WTC11 (cell line): ENCODE measurements around the gene HELQ. TPM values are rescaled to one million over a fixed set of nuclear protein-coding genes. Genes with fewer than 3 reads are reported as not detected.

Experiments
- CREB1 ChIP-seq: sonication (generic); formaldehyde crosslinking; IDR thresholded peaks from 2 replicates; pipeline ENCODE4 v1.8.0; 2023; ENCODE audit warnings: mild to moderate bottlenecking, missing genetic modification reagents
- FOXK1 ChIP-seq: sonication (generic); formaldehyde crosslinking; IDR thresholded peaks from 2 replicates; pipeline ENCODE4 v1.8.0; 2022; ENCODE audit warnings: mild to moderate bottlenecking, moderate library complexity, missing genetic modification reagents
- GRHL2 ChIP-seq: fragments of 250-450 bp; sonication (Bioruptor Pico); IDR thresholded peaks from 2 replicates; pipeline ENCODE4 v1.8.0; 2022; ENCODE audit warnings: mild to moderate bottlenecking, moderate library complexity; ENCODE audit not compliant: insufficient replicate concordance, severe bottlenecking
- MYBL2 ChIP-seq: sonication (generic); formaldehyde crosslinking; IDR thresholded peaks from 2 replicates; pipeline ENCODE4 v1.8.1; 2023; ENCODE audit warnings: mild to moderate bottlenecking, moderate library complexity, missing genetic modification reagents
- RORB ChIP-seq: fragments of 250-450 bp; sonication (Bioruptor Pico); IDR thresholded peaks from 2 replicates; pipeline ENCODE4 v1.9.0; 2021; ENCODE audit warnings: mild to moderate bottlenecking
- SOX15 ChIP-seq: fragments of 250-450 bp; sonication (Bioruptor Pico); IDR thresholded peaks from 2 replicates; pipeline ENCODE4 v1.9.0; 2021; ENCODE audit warnings: mild to moderate bottlenecking
- TEAD1 ChIP-seq: sonication (generic); formaldehyde crosslinking; IDR thresholded peaks from 2 replicates; pipeline ENCODE4 v1.8.0; 2022; ENCODE audit warnings: mild to moderate bottlenecking, missing genetic modification reagents
- ZNF263 ChIP-seq: sonication (generic); formaldehyde crosslinking; IDR thresholded peaks from 2 replicates; pipeline ENCODE4 v1.8.1; 2022; ENCODE audit warnings: low read depth, mild to moderate bottlenecking, moderate library complexity, missing genetic modification reagents
- total RNA-seq: library from RNA; stranded (reverse); gene quantifications from 3 replicates; pipeline ENCODE4 v1.2.3, GENCODE V29; 2021
- TF ChIP-seq, protein P1 (sequence below): sonication (generic); formaldehyde crosslinking; IDR thresholded peaks from 2 replicates; pipeline ENCODE4 v1.8.0; 2022; ENCODE audit warnings: mild to moderate bottlenecking, missing genetic modification reagents
- TF ChIP-seq, protein P2 (sequence below): fragments of 250-450 bp; sonication (Bioruptor Pico); IDR thresholded peaks from 2 replicates; pipeline ENCODE4 v1.9.0; 2021; ENCODE audit warnings: mild to moderate bottlenecking, borderline replicate concordance
- TF ChIP-seq, protein P3 (sequence below): sonication (generic); formaldehyde crosslinking; IDR thresholded peaks from 2 replicates; pipeline ENCODE4 v1.8.0; 2022; ENCODE audit warnings: mild to moderate bottlenecking, missing genetic modification reagents
- TF ChIP-seq, protein P4 (sequence below): sonication (generic); formaldehyde crosslinking; IDR thresholded peaks from 2 replicates; pipeline ENCODE4 v1.8.0; 2023; ENCODE audit warnings: mild to moderate bottlenecking, missing genetic modification reagents
- TF ChIP-seq, protein P5 (sequence below): fragments of 250-450 bp; sonication (Bioruptor Pico); IDR thresholded peaks from 2 replicates; pipeline ENCODE4 v1.9.0; 2021; ENCODE audit warnings: moderate library complexity, mild to moderate bottlenecking, inconsistent platforms, borderline replicate concordance
- TF ChIP-seq, protein P6 (sequence below): sonication (generic); formaldehyde crosslinking; IDR thresholded peaks from 2 replicates; pipeline ENCODE4 v1.8.1; 2023; ENCODE audit warnings: mild to moderate bottlenecking, missing genetic modification reagents, moderate library complexity
- TF ChIP-seq, protein P7 (sequence below): sonication (generic); formaldehyde crosslinking; IDR thresholded peaks from 2 replicates; pipeline ENCODE4 v1.8.0; 2023; ENCODE audit warnings: missing genetic modification reagents
- TF ChIP-seq, protein P8 (sequence below): fragments of 250-450 bp; sonication (Bioruptor Pico); conservative IDR thresholded peaks from 2 replicates; pipeline ENCODE4 v1.9.0; 2021; ENCODE audit warnings: mild to moderate bottlenecking
- TF ChIP-seq, protein P9 (sequence below): sonication (generic); formaldehyde crosslinking; IDR thresholded peaks from 2 replicates; pipeline ENCODE4 v1.8.0; 2023; ENCODE audit warnings: missing genetic modification reagents, mild to moderate bottlenecking, borderline replicate concordance

HELQ gene
- total RNA-seq, 1 experiment from 2014 or later = 10.1 TPM

DNA sequence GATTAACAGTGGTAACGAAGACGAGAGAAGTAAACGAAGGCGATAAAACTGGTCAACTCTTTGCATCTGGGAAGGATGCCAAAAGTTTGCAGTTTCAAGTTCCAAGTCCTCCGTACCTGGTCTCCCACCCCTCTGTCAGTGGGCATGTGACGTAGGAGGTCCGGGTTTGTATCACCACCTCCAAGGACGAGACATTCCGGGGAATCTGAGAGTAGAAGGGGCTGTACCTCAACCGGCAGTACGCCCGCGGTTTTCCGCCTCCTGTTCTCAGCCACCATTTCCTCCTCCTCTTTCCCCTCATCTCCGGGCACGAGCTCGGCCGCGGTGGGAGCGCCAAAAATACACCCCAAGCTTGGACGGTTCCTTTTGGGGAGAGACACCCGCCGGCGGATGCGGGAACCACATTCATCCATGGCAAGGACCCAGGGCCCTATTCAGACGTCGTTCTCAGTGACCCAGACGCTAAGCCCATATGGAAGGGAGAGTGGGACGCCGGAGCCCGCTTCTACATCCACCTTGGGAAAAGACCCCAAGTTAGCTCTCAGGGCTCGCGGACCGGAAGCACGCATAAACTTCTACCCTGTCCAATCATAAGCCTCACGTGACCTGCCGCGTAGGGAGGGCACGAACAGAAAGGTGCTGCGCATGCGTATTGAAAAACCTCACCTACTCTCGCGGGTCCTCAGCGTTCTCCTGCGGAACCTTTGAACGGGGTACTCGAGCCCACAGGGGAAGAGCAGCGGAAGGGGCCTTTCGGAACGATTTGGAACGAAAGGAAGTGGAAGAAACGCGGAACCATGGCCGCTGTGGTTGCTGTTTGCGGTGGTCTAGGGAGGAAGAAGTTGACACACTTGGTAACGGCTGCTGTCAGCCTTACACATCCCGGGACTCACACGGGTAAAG, at the start of gene HELQ, which contains the start of gene MRPS18C (continued):
- TF ChIP-seq, protein P1, sequence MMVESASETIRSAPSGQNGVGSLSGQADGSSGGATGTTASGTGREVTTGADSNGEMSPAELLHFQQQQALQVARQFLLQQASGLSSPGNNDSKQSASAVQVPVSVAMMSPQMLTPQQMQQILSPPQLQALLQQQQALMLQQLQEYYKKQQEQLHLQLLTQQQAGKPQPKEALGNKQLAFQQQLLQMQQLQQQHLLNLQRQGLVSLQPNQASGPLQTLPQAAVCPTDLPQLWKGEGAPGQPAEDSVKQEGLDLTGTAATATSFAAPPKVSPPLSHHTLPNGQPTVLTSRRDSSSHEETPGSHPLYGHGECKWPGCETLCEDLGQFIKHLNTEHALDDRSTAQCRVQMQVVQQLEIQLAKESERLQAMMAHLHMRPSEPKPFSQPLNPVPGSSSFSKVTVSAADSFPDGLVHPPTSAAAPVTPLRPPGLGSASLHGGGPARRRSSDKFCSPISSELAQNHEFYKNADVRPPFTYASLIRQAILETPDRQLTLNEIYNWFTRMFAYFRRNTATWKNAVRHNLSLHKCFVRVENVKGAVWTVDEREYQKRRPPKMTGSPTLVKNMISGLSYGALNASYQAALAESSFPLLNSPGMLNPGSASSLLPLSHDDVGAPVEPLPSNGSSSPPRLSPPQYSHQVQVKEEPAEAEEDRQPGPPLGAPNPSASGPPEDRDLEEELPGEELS (CRISPR knock-in tag) = no peak
- TF ChIP-seq ZNF263 (CRISPR knock-in tag) (no peak), SOX15 (CRISPR knock-in tag) (no peak), MYBL2 (CRISPR knock-in tag) (peak; percentile 89), CREB1 (no peak; the same call in 1 of the 2 replicates), RORB (CRISPR knock-in tag) (no peak), FOXK1 (CRISPR knock-in tag) (peak; percentile 93), GRHL2 (CRISPR knock-in tag) (no peak), TEAD1 (CRISPR knock-in tag) (peak; percentile 91; the same call in 1 of the 2 replicates)
- TF ChIP-seq, protein P2, sequence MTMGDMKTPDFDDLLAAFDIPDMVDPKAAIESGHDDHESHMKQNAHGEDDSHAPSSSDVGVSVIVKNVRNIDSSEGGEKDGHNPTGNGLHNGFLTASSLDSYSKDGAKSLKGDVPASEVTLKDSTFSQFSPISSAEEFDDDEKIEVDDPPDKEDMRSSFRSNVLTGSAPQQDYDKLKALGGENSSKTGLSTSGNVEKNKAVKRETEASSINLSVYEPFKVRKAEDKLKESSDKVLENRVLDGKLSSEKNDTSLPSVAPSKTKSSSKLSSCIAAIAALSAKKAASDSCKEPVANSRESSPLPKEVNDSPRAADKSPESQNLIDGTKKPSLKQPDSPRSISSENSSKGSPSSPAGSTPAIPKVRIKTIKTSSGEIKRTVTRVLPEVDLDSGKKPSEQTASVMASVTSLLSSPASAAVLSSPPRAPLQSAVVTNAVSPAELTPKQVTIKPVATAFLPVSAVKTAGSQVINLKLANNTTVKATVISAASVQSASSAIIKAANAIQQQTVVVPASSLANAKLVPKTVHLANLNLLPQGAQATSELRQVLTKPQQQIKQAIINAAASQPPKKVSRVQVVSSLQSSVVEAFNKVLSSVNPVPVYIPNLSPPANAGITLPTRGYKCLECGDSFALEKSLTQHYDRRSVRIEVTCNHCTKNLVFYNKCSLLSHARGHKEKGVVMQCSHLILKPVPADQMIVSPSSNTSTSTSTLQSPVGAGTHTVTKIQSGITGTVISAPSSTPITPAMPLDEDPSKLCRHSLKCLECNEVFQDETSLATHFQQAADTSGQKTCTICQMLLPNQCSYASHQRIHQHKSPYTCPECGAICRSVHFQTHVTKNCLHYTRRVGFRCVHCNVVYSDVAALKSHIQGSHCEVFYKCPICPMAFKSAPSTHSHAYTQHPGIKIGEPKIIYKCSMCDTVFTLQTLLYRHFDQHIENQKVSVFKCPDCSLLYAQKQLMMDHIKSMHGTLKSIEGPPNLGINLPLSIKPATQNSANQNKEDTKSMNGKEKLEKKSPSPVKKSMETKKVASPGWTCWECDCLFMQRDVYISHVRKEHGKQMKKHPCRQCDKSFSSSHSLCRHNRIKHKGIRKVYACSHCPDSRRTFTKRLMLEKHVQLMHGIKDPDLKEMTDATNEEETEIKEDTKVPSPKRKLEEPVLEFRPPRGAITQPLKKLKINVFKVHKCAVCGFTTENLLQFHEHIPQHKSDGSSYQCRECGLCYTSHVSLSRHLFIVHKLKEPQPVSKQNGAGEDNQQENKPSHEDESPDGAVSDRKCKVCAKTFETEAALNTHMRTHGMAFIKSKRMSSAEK = no peak
- TF ChIP-seq, protein P3, sequence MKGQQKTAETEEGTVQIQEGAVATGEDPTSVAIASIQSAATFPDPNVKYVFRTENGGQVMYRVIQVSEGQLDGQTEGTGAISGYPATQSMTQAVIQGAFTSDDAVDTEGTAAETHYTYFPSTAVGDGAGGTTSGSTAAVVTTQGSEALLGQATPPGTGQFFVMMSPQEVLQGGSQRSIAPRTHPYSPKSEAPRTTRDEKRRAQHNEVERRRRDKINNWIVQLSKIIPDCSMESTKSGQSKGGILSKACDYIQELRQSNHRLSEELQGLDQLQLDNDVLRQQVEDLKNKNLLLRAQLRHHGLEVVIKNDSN (CRISPR knock-in tag) = peak; percentile 99
- TF ChIP-seq, protein P4, sequence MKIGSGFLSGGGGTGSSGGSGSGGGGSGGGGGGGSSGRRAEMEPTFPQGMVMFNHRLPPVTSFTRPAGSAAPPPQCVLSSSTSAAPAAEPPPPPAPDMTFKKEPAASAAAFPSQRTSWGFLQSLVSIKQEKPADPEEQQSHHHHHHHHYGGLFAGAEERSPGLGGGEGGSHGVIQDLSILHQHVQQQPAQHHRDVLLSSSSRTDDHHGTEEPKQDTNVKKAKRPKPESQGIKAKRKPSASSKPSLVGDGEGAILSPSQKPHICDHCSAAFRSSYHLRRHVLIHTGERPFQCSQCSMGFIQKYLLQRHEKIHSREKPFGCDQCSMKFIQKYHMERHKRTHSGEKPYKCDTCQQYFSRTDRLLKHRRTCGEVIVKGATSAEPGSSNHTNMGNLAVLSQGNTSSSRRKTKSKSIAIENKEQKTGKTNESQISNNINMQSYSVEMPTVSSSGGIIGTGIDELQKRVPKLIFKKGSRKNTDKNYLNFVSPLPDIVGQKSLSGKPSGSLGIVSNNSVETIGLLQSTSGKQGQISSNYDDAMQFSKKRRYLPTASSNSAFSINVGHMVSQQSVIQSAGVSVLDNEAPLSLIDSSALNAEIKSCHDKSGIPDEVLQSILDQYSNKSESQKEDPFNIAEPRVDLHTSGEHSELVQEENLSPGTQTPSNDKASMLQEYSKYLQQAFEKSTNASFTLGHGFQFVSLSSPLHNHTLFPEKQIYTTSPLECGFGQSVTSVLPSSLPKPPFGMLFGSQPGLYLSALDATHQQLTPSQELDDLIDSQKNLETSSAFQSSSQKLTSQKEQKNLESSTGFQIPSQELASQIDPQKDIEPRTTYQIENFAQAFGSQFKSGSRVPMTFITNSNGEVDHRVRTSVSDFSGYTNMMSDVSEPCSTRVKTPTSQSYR (CRISPR knock-in tag) = no peak
- TF ChIP-seq, protein P5, sequence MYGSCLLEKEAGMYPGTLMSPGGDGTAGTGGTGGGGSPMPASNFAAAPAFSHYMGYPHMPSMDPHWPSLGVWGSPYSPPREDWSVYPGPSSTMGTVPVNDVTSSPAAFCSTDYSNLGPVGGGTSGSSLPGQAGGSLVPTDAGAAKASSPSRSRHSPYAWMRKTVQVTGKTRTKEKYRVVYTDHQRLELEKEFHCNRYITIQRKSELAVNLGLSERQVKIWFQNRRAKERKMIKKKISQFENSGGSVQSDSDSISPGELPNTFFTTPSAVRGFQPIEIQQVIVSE (CRISPR knock-in tag) = no peak
- TF ChIP-seq, protein P6, sequence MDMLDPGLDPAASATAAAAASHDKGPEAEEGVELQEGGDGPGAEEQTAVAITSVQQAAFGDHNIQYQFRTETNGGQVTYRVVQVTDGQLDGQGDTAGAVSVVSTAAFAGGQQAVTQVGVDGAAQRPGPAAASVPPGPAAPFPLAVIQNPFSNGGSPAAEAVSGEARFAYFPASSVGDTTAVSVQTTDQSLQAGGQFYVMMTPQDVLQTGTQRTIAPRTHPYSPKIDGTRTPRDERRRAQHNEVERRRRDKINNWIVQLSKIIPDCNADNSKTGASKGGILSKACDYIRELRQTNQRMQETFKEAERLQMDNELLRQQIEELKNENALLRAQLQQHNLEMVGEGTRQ (CRISPR knock-in tag) = peak; percentile 99
- TF ChIP-seq, protein P7, sequence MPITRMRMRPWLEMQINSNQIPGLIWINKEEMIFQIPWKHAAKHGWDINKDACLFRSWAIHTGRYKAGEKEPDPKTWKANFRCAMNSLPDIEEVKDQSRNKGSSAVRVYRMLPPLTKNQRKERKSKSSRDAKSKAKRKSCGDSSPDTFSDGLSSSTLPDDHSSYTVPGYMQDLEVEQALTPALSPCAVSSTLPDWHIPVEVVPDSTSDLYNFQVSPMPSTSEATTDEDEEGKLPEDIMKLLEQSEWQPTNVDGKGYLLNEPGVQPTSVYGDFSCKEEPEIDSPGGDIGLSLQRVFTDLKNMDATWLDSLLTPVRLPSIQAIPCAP = peak; percentile 80; the same call in 1 of the 2 replicates
- TF ChIP-seq, protein P8, sequence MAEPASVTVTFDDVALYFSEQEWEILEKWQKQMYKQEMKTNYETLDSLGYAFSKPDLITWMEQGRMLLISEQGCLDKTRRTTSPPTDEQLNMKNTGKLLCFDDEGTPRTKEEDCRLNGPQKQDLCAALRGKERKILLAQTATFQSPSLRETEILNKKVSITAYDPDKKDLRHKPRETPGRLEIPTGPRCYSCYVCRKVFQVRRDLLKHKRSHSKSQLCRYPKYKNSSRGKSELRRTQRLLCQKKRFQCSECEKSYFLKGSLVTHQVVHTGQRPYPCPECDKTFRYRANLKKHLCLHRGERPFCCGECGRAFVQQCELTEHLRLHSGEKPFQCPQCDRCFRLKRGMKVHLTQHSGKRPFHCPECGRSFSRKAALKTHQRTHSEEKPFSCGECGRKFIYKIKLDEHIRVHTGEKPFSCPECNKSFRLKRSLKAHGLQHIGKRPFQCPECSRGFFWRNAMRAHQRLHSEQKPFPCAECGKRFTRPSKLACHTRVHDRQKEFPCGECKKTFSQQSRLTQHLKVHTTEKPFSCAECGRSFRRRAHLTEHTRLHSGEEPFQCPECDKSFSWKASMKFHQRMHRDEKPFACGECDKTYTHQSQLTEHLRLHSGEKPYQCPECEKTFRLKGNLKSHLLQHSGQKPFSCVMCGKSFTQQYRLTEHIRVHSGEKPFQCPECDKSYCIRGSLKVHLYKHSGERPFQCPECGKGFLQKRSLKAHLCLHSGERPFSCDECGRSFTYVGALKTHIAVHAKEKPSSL (CRISPR knock-in tag) = no peak
- TF ChIP-seq, protein P9, sequence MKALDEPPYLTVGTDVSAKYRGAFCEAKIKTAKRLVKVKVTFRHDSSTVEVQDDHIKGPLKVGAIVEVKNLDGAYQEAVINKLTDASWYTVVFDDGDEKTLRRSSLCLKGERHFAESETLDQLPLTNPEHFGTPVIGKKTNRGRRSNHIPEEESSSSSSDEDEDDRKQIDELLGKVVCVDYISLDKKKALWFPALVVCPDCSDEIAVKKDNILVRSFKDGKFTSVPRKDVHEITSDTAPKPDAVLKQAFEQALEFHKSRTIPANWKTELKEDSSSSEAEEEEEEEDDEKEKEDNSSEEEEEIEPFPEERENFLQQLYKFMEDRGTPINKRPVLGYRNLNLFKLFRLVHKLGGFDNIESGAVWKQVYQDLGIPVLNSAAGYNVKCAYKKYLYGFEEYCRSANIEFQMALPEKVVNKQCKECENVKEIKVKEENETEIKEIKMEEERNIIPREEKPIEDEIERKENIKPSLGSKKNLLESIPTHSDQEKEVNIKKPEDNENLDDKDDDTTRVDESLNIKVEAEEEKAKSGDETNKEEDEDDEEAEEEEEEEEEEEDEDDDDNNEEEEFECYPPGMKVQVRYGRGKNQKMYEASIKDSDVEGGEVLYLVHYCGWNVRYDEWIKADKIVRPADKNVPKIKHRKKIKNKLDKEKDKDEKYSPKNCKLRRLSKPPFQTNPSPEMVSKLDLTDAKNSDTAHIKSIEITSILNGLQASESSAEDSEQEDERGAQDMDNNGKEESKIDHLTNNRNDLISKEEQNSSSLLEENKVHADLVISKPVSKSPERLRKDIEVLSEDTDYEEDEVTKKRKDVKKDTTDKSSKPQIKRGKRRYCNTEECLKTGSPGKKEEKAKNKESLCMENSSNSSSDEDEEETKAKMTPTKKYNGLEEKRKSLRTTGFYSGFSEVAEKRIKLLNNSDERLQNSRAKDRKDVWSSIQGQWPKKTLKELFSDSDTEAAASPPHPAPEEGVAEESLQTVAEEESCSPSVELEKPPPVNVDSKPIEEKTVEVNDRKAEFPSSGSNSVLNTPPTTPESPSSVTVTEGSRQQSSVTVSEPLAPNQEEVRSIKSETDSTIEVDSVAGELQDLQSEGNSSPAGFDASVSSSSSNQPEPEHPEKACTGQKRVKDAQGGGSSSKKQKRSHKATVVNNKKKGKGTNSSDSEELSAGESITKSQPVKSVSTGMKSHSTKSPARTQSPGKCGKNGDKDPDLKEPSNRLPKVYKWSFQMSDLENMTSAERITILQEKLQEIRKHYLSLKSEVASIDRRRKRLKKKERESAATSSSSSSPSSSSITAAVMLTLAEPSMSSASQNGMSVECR (CRISPR knock-in tag) = 0 out of 2 replicates have a peak, but pooled peaks have one; percentile 27
